ENCODE results near the gene B3GAT1. TPM values are rescaled to one million over a fixed set of nuclear protein-coding genes. Genes with fewer than 3 reads are reported as not detected.

Gene B3GAT1
- total and polyA plus RNA-seq, 4 donors = 0.16 to 0.39 TPM; not detected in 2

DNA sequence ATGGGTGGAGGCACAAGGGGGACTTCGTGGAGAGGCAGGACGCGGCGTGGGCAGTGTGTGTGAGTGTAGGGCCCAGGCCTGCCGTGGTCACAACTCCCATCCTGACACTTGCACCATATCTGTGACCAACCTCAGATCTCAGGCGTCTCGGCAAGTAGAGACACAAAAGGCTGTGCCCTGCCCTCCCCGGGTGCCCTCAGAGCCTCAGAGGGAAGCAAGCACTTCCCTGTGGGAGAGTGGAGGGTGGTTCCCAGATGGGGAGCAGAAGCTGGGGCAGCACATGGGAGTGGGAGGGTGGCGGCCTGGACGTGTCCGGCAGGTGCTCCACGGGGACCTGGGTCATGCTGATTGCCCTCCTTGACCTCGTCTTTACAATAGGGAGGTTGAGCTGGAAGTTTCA is 20.4 kb downstream of the B3GAT1 start:
- ATAC-seq (ENCODE audit: low FRiP score) (no peak), DNase-seq (no peak)
- Histone ChIP-seq H3K27ac (ENCODE audit: low read depth in 1 of 2, low read length in 2 of 2) (no peak overlapping the region), H3K36me3 (ENCODE audit: control insufficient read depth in 1 of 2, insufficient read depth in 2 of 2, low read length in 1 of 2) (no peaks in the 10 kb centered on the region), H3K4me3 (ENCODE audit: low read length in 2 of 2) (no peak overlapping the region), H3K9me3 (ENCODE audit: control insufficient read depth, low read length) (no peaks in the 10 kb centered on the region), H3K27me3 (ENCODE audit: control insufficient read depth in 1 of 2, insufficient read depth in 2 of 2, low read length in 1 of 2) (no peaks in the 10 kb centered on the region), H3K4me1 (ENCODE audit: control insufficient read depth in 1 of 2, insufficient read depth in 2 of 2, low read length in 2 of 2) (no peaks in the 10 kb centered on the region)
- 94 to 95% methylated on average over 13 of the region's 13 CpGs for WGBS, 2 donors
- intact Hi-C loops (cut with DNase I) = no loop called here

DNA sequence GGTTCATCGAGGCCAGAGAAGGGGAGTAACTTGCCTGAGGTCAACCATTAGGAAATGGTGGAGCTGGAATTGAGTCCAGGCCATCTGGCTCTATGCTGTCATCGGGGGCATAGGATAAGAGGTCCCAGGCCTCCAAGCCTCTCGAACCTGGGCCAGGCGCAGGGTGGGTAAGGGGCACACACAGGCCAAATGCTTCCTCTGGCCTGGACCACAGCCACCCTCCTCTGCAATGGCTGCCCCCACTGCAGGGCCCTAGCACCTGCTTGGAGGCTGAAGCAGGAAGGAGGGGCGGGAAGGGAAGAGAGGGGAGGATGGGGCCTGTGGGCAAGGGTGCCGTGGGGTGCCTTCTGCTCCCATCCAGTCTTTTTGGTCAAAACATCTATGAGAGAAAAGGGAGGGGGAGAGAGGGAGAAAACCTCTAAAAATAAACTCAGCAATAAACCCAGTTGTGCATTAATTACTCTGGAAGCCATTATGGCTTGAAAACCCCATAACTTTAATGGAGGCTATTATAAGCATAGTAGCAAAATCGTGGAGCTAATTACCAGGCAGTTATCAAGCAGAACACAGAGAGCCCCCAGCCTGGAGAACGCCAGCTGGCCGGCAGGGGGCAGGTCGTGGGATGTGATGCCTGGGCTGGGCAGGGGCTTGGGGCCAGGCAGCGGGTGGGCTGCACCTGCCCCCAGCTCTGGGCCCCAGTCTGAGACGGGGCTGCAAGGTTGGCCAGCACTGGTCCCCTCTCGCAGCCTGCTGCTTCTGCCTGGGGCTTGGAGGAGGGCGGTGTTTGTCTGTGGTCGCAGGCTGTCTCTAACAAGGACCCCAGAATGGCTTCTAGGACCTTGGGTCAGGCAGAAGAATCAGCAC is 21.1 kb downstream of the B3GAT1 start:
- H3K4me1 ChIP-seq (ENCODE audit: control insufficient read depth in 1 of 2, insufficient read depth in 2 of 2, low read length in 2 of 2) = no peaks in the 10 kb centered on the region
- no peak overlapping the region for H3K27ac ChIP-seq (ENCODE audit: low read depth in 1 of 2, low read length in 2 of 2)
- ATAC-seq (ENCODE audit: low FRiP score) (no peak), DNase-seq (no peak)
- no peaks in the 10 kb centered on the region for H3K36me3 ChIP-seq (ENCODE audit: control insufficient read depth in 1 of 2, insufficient read depth in 2 of 2, low read length in 1 of 2)
- intact Hi-C loops (cut with DNase I) = no loop called here
- no peaks in the 10 kb centered on the region for H3K9me3 ChIP-seq (ENCODE audit: control insufficient read depth, low read length)
- WGBS, 2 donors = 87 to 90% methylated on average over 15 of the region's 15 CpGs
- H3K4me3 ChIP-seq (ENCODE audit: low read length in 2 of 2) = no peak overlapping the region
- no peaks in the 10 kb centered on the region for H3K27me3 ChIP-seq (ENCODE audit: control insufficient read depth in 1 of 2, insufficient read depth in 2 of 2, low read length in 1 of 2)

- Histone ChIP-seq H3K4me1 (ENCODE audit: control insufficient read depth in 1 of 2, insufficient read depth in 2 of 2, low read length in 2 of 2) (no peaks in the 10 kb centered on the region), H3K36me3 (ENCODE audit: control insufficient read depth in 1 of 2, insufficient read depth in 2 of 2, low read length in 1 of 2) (no peaks in the 10 kb centered on the region), H3K27ac (ENCODE audit: low read depth in 1 of 2, low read length in 2 of 2) (no peak overlapping the region), H3K27me3 (ENCODE audit: control insufficient read depth in 1 of 2, insufficient read depth in 2 of 2, low read length in 1 of 2) (no peaks in the 10 kb centered on the region), H3K9me3 (ENCODE audit: control insufficient read depth, low read length) (no peaks in the 10 kb centered on the region), H3K4me3 (ENCODE audit: low read length in 2 of 2) (no peak overlapping the region)
- DNase-seq (no peak), ATAC-seq (ENCODE audit: low FRiP score) (no peak)
- intact Hi-C loops (cut with DNase I) = no loop called here
- WGBS, 2 donors = 93% methylated on average over 25 of the region's 25 CpGs
These were observed 22.4 kb downstream of the B3GAT1 start for GRCh38 chr11:134389464-134390180.

DNA sequence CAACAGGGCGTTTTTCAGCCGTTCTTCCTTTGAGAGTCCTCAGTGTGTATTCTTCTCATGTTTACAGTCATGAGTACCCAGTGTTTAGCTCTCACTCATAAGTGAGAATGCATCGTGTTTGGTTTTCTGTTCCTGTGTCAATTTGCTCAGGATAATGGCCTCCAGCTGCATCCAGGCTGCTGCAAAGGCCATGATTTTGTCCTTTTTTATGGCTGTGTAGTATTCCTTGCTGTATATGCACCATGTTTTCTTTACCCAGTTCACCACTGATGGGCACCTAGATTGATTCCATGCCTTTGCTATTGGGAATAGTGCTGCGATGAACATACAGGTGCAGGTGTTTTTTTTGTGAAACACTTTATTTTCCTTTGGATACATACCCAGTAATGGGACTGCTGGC is 23.5 kb downstream of the B3GAT1 start:
- no peak for ATAC-seq (ENCODE audit: low FRiP score)
- Histone ChIP-seq H3K9me3 (ENCODE audit: control insufficient read depth, low read length) (no peaks in the 10 kb centered on the region), H3K4me3 (ENCODE audit: low read length in 2 of 2) (no peak overlapping the region), H3K4me1 (ENCODE audit: control insufficient read depth in 1 of 2, insufficient read depth in 2 of 2, low read length in 2 of 2) (no peaks in the 10 kb centered on the region), H3K27me3 (ENCODE audit: control insufficient read depth in 1 of 2, insufficient read depth in 2 of 2, low read length in 1 of 2) (no peaks in the 10 kb centered on the region), H3K36me3 (ENCODE audit: control insufficient read depth in 1 of 2, insufficient read depth in 2 of 2, low read length in 1 of 2) (no peaks in the 10 kb centered on the region), H3K27ac (ENCODE audit: low read depth in 1 of 2, low read length in 2 of 2) (no peak overlapping the region)
- DNase-seq = no peak
- WGBS, 2 donors = 91 to 96% methylated on average over 4 of the region's 4 CpGs
- intact Hi-C loops (cut with DNase I) = no loop called here

- Histone ChIP-seq H3K9me3 (ENCODE audit: control insufficient read depth, low read length) (no peaks in the 10 kb centered on the region), H3K27ac (ENCODE audit: low read depth in 1 of 2, low read length in 2 of 2) (no peak overlapping the region), H3K4me1 (ENCODE audit: control insufficient read depth in 1 of 2, insufficient read depth in 2 of 2, low read length in 2 of 2) (no peaks in the 10 kb centered on the region), H3K4me3 (ENCODE audit: low read length in 2 of 2) (no peak overlapping the region), H3K27me3 (ENCODE audit: control insufficient read depth in 1 of 2, insufficient read depth in 2 of 2, low read length in 1 of 2) (no peaks in the 10 kb centered on the region), H3K36me3 (ENCODE audit: control insufficient read depth in 1 of 2, insufficient read depth in 2 of 2, low read length in 1 of 2) (no peaks in the 10 kb centered on the region)
- ATAC-seq (ENCODE audit: low FRiP score) (no peak), DNase-seq (no peak)
- intact Hi-C loops (cut with DNase I) = no loop called here
- 96 to 97% methylated on average over 21 of the region's 21 CpGs for WGBS, 2 donors
These were observed 24.5 kb downstream of the B3GAT1 start for GRCh38 chr11:134387501-134387900.

- Histone ChIP-seq H3K9me3 (ENCODE audit: control insufficient read depth, low read length) (no peaks in the 10 kb centered on the region), H3K27me3 (ENCODE audit: control insufficient read depth in 1 of 2, insufficient read depth in 2 of 2, low read length in 1 of 2) (no peaks in the 10 kb centered on the region), H3K4me1 (ENCODE audit: control insufficient read depth in 1 of 2, insufficient read depth in 2 of 2, low read length in 2 of 2) (no peaks in the 10 kb centered on the region), H3K27ac (ENCODE audit: low read depth in 1 of 2, low read length in 2 of 2) (no peak overlapping the region), H3K36me3 (ENCODE audit: control insufficient read depth in 1 of 2, insufficient read depth in 2 of 2, low read length in 1 of 2) (no peaks in the 10 kb centered on the region), H3K4me3 (ENCODE audit: low read length in 2 of 2) (no peak overlapping the region)
- 86 to 96% methylated on average over 6 of the region's 6 CpGs for WGBS, 2 donors
- DNase-seq = no peak
- ATAC-seq (ENCODE audit: low FRiP score) = no peak
- intact Hi-C loops (cut with DNase I) = no loop called here
These were observed 25.1 kb downstream of the B3GAT1 start for GRCh38 chr11:134386945-134387344.

GRCh38 chr11:134385774-134386565 is 26.1 kb downstream of the B3GAT1 start:
- DNase-seq (no peak), ATAC-seq (ENCODE audit: low FRiP score) (no peak)
- Histone ChIP-seq H3K36me3 (ENCODE audit: control insufficient read depth in 1 of 2, insufficient read depth in 2 of 2, low read length in 1 of 2) (no peaks in the 10 kb centered on the region), H3K27ac (ENCODE audit: low read depth in 1 of 2, low read length in 2 of 2) (no peak overlapping the region), H3K4me3 (ENCODE audit: low read length in 2 of 2) (no peak overlapping the region), H3K27me3 (ENCODE audit: control insufficient read depth in 1 of 2, insufficient read depth in 2 of 2, low read length in 1 of 2) (no peaks in the 10 kb centered on the region), H3K9me3 (ENCODE audit: control insufficient read depth, low read length) (no peaks in the 10 kb centered on the region), H3K4me1 (ENCODE audit: control insufficient read depth in 1 of 2, insufficient read depth in 2 of 2, low read length in 2 of 2) (no peaks in the 10 kb centered on the region)
- 7 to 11% methylated on average over 20 of the region's 20 CpGs for WGBS, 2 donors
- intact Hi-C loops (cut with DNase I) = no loop called here

DNA sequence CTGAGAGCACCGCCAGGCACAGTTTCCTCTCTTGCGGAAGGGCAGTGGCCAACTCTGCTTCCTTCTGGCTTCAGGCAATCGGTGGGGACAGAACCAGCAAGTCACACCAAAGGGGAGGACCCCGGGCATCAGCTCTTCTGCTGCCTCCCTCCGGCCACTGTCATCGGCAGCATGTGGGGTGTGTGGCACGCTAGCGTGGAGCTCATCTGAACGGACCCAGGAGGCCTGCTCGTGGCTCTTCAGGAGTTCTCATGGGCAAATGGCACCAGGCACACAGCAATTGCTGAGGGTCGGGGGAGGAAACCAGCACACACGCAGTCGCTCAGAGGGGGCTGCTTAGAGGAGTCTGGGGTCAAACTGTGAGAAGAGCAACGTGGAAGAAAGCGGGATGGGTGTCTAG is 26.9 kb downstream of the B3GAT1 start:
- DNase-seq = no peak
- Histone ChIP-seq H3K9me3 (ENCODE audit: control insufficient read depth, low read length) (no peaks in the 10 kb centered on the region), H3K4me3 (ENCODE audit: low read length in 2 of 2) (no peak overlapping the region), H3K36me3 (ENCODE audit: control insufficient read depth in 1 of 2, insufficient read depth in 2 of 2, low read length in 1 of 2) (no peaks in the 10 kb centered on the region), H3K27ac (ENCODE audit: low read depth in 1 of 2, low read length in 2 of 2) (no peak overlapping the region), H3K4me1 (ENCODE audit: control insufficient read depth in 1 of 2, insufficient read depth in 2 of 2, low read length in 2 of 2) (no peaks in the 10 kb centered on the region), H3K27me3 (ENCODE audit: control insufficient read depth in 1 of 2, insufficient read depth in 2 of 2, low read length in 1 of 2) (no peaks in the 10 kb centered on the region)
- no peak for ATAC-seq (ENCODE audit: low FRiP score)
- intact Hi-C loops (cut with DNase I) = no loop called here
- WGBS, 2 donors = 83 to 89% methylated on average over 15 of the region's 15 CpGs
